GM23338 (cell line): ENCODE data around the gene CA4. TPM values are rescaled to one million over a fixed set of nuclear protein-coding genes. Genes with fewer than 3 reads are reported as not detected.

Experiments
- ATAC-seq: fragments of 200-7000 bp; cut with Tn5 transposase; 3 replicates; pipeline ENCODE4 v1.9.1; 2020
- DNase-seq: peaks from one replicate; pipeline ENCODE4 v3.0.0-alpha.2; 2015; ENCODE audit warnings: low spot score
- H2AFZ ChIP-seq: fragments of 200-600 bp; sonication (generic); 2 replicates; pipeline ENCODE4 v1.8.0; 2016; ENCODE audit warnings: antibody characterized with exemption, mild to moderate bottlenecking, moderate library complexity
- H3F3A ChIP-seq: fragments of 200-600 bp; sonication (generic); replicated peaks from 2 replicates; pipeline ENCODE4 v1.8.0; 2017; ENCODE audit warnings: antibody characterized with exemption, mixed run types, low read depth
- H3K27ac ChIP-seq: fragments of 200-600 bp; sonication (generic); 2 replicates; pipeline ENCODE4 v1.6.1; 2016; ENCODE audit warnings: low read depth
- H3K27me3 ChIP-seq: fragments of 200-600 bp; sonication (generic); 2 replicates; pipeline ENCODE4 v1.8.0; 2016; ENCODE audit warnings: mild to moderate bottlenecking, mixed run types, moderate library complexity; ENCODE audit not compliant: insufficient read depth
- H3K36me3 ChIP-seq: fragments of 200-600 bp; sonication (generic); 2 replicates; pipeline ENCODE4 v1.8.0; 2016; ENCODE audit warnings: mild to moderate bottlenecking; ENCODE audit not compliant: insufficient read depth
- H3K4me1 ChIP-seq: fragments of 200-600 bp; sonication (generic); 2 replicates; pipeline ENCODE4 v1.8.0; 2016; ENCODE audit warnings: mild to moderate bottlenecking, moderate library complexity; ENCODE audit not compliant: insufficient read depth
- H3K4me2 ChIP-seq: fragments of 200-600 bp; sonication (generic); 2 replicates; pipeline ENCODE4 v1.7.1; 2017; ENCODE audit warnings: mixed run types
- H3K4me3 ChIP-seq: fragments of 200-600 bp; sonication (generic); 2 replicates; pipeline ENCODE4 v1.6.1; 2016; ENCODE audit warnings: mixed run types
- H3K79me2 ChIP-seq: fragments of 200-600 bp; sonication (generic); replicated peaks from 2 replicates; pipeline ENCODE4 v1.8.0; 2017; ENCODE audit warnings: mild to moderate bottlenecking; ENCODE audit not compliant: insufficient read depth
- H3K9me2 ChIP-seq: fragments of 200-600 bp; sonication (generic); 2 replicates; pipeline ENCODE4 v1.8.0; 2017; ENCODE audit not compliant: insufficient read depth
- H4K20me1 ChIP-seq: fragments of 200-600 bp; sonication (generic); replicated peaks from 2 replicates; pipeline ENCODE4 v1.8.0; 2017; ENCODE audit warnings: mild to moderate bottlenecking; ENCODE audit not compliant: insufficient read depth
- H3K27ac Mint-ChIP-seq: 2 replicates; pipeline ENCODE4 v1.8.0; 2020; ENCODE audit warnings: inconsistent platforms, mild to moderate bottlenecking, moderate library complexity, mixed read lengths
- H3K27me3 Mint-ChIP-seq: 3 replicates; pipeline ENCODE4 v1.8.0; 2022; ENCODE audit warnings: low read depth, mild to moderate bottlenecking, moderate library complexity, mixed read lengths, inconsistent platforms; ENCODE audit not compliant: insufficient read depth, poor library complexity
- H3K36me3 Mint-ChIP-seq: 3 replicates; pipeline ENCODE4 v1.8.0; 2021; ENCODE audit warnings: low read depth, mild to moderate bottlenecking, inconsistent platforms, moderate library complexity, mixed read lengths
- H3K4me1 Mint-ChIP-seq: 3 replicates; pipeline ENCODE4 v1.8.0; 2020; ENCODE audit warnings: mild to moderate bottlenecking, inconsistent platforms, mixed read lengths
- H3K4me3 Mint-ChIP-seq: 3 replicates; pipeline ENCODE4 v1.8.0; 2021; ENCODE audit warnings: moderate library complexity, mild to moderate bottlenecking, inconsistent platforms, mixed read lengths
- H3K9me3 Mint-ChIP-seq: 3 replicates; pipeline ENCODE4 v1.8.0; 2020; ENCODE audit warnings: moderate library complexity, mild to moderate bottlenecking, inconsistent platforms, mixed read lengths
- CREB1 ChIP-seq: fragments of 250-450 bp; sonication (Bioruptor Pico); IDR thresholded peaks from 2 replicates; pipeline ENCODE4 v1.5.0; 2020; ENCODE audit warnings: low read depth, mild to moderate bottlenecking, moderate library complexity
- EZH2 ChIP-seq: fragments of 200-600 bp; sonication (generic); IDR thresholded peaks from one replicate; pipeline ENCODE4 v1.8.0; 2017; ENCODE audit warnings: antibody characterized with exemption, mild to moderate bottlenecking, low read depth; ENCODE audit not compliant: unreplicated experiment
- EZH2phosphoT487 ChIP-seq: fragments of 200-600 bp; sonication (generic); IDR thresholded peaks from one replicate; pipeline ENCODE4 v1.8.1; 2018; ENCODE audit warnings: antibody characterized with exemption; ENCODE audit not compliant: unreplicated experiment
- JUNB ChIP-seq: IDR thresholded peaks from one replicate; pipeline ENCODE4 v1.6.1; 2016; ENCODE audit warnings: antibody characterized with exemption; ENCODE audit not compliant: unreplicated experiment
- NANOG ChIP-seq: IDR thresholded peaks from 2 replicates; pipeline ENCODE4 v1.6.1; 2016; ENCODE audit warnings: antibody characterized with exemption, borderline replicate concordance
- STAT1 ChIP-seq: IDR thresholded peaks from one replicate; pipeline ENCODE4 v1.6.1; 2016; ENCODE audit warnings: antibody characterized with exemption; ENCODE audit not compliant: unreplicated experiment
- ZNF114 ChIP-seq: fragments of 250-450 bp; sonication (Bioruptor Pico); IDR thresholded peaks from 2 replicates; pipeline ENCODE4 v1.5.0; 2020; ENCODE audit warnings: mild to moderate bottlenecking, moderate library complexity
- polyA plus RNA-seq: library from polyadenylated mRNA; unstranded; fragments of >200 nt; fragmentation: Nextera tagmentation; extraction: Ambion mirVana; gene quantifications from 2 replicates; pipeline ENCODE4 v1.2.1, GENCODE V29; 2016
- total RNA-seq: library from RNA; depleted of rRNA; stranded (reverse); fragments of >200 nt; shearing (Covaris generic); gene quantifications from 2 replicates; pipeline ENCODE4 v1.2.3, GENCODE V29; 2014
- TF ChIP-seq, protein P1 (sequence below), 2 experiments: fragments of 200-600 bp in 1 of 2; sonication (generic) in 1 of 2; conservative IDR thresholded peaks; 2 replicates each; pipeline versions ENCODE4 v1.5.1 to v1.6.1; 2016 to 2017; ENCODE audit warnings: antibody characterized with exemption in 2 of 2, low read depth in 2 of 2, mild to moderate bottlenecking in 2 of 2, moderate library complexity in 1 of 2
- TF ChIP-seq, protein P2 (sequence below): IDR thresholded peaks from one replicate; pipeline ENCODE4 v1.6.1; 2018; ENCODE audit warnings: antibody characterized with exemption; ENCODE audit not compliant: unreplicated experiment
- TF ChIP-seq, protein P3 (sequence below): IDR thresholded peaks from 2 replicates; pipeline ENCODE4 v1.6.1; 2016; ENCODE audit warnings: antibody characterized with exemption
- TF ChIP-seq, protein P4 (sequence below): fragments of 250-450 bp; sonication (Bioruptor Pico); IDR thresholded peaks from 2 replicates; pipeline ENCODE4 v1.5.0; 2020; ENCODE audit warnings: mild to moderate bottlenecking, moderate library complexity

The CA4 gene
- total and polyA plus RNA-seq, 2 experiments from 2014 or later = 7.6 to 8.2 TPM

DNA sequence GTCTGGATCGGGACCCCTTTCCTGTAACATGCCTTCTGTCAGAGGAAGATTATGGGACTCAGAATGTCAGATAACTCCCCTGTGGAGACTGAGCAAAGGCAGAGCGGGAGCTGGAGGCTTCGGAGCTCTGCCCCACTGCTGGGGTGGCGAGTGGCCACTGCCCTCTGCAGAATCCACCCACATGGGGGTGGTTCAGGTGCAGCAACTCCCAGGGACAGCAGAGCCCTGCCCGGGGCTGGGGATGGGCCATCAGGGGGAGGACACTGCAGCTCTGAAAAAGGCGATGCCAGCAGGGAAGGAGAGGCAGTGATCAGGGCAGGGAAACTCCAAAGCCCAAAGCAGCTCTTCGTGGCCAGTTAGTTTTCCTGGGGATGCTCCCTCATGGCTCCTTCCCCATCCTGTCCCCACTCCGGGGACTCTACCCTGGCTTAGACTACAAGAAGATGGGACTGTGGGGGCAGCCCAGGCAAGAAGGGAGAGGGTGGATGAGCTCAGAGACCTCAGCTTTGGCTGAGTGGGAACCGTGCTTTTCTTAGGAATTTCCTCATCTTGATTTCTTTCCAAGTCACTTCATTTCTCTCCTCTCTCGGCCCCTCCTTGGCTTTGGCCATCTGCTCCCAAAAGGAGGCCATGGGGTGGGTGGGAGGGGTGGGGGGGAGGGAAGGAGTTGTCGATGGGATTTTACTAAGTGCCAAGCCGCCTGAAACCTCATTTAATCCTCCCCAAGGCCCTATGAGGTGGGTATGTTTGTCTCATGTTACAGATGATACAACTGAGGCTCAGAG, 4.0 kb downstream of the CA4 start:
- DNase-seq (peak; percentile 2), ATAC-seq (no peak)
- H2AFZ ChIP-seq = no peak overlapping the region
- Mint-ChIP-seq H3K36me3 (no peaks in the 10 kb centered on the region), H3K27ac (no peak overlapping the region), H3K27me3 (peaks cover 39% of the 10 kb centered on the region), H3K9me3 (no peaks in the 10 kb centered on the region), H3K4me3 (no peak overlapping the region; the same call in 2 of the 3 replicates), H3K4me1 (peaks cover 44% of the 10 kb centered on the region)
- H4K20me1 ChIP-seq = no peaks in the 10 kb centered on the region
- H3K79me2 ChIP-seq = no peaks in the 10 kb centered on the region
- no peak overlapping the region for H3K27ac ChIP-seq
- H3K4me2 ChIP-seq = no peak overlapping the region
- H3K9me2 ChIP-seq = no peaks in the 10 kb centered on the region
- peaks cover 31% of the 10 kb centered on the region for H3K27me3 ChIP-seq
- no peaks in the 10 kb centered on the region for H3K36me3 ChIP-seq
- no peak overlapping the region for H3K4me3 ChIP-seq
- TF ChIP-seq, protein P1, sequence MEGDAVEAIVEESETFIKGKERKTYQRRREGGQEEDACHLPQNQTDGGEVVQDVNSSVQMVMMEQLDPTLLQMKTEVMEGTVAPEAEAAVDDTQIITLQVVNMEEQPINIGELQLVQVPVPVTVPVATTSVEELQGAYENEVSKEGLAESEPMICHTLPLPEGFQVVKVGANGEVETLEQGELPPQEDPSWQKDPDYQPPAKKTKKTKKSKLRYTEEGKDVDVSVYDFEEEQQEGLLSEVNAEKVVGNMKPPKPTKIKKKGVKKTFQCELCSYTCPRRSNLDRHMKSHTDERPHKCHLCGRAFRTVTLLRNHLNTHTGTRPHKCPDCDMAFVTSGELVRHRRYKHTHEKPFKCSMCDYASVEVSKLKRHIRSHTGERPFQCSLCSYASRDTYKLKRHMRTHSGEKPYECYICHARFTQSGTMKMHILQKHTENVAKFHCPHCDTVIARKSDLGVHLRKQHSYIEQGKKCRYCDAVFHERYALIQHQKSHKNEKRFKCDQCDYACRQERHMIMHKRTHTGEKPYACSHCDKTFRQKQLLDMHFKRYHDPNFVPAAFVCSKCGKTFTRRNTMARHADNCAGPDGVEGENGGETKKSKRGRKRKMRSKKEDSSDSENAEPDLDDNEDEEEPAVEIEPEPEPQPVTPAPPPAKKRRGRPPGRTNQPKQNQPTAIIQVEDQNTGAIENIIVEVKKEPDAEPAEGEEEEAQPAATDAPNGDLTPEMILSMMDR (conservative IDR thresholded peaks at IDR 0.05; ENCODE audit: low read depth in 2 of 2) = no peak
- TF ChIP-seq EZH2 (no peak), CREB1 (CRISPR knock-in tag) (no peak), ZNF114 (CRISPR knock-in tag) (no peak), NANOG (no peak), EZH2phosphoT487 (no peak), JUNB (no peak), STAT1 (no peak)
- TF ChIP-seq, protein P2, sequence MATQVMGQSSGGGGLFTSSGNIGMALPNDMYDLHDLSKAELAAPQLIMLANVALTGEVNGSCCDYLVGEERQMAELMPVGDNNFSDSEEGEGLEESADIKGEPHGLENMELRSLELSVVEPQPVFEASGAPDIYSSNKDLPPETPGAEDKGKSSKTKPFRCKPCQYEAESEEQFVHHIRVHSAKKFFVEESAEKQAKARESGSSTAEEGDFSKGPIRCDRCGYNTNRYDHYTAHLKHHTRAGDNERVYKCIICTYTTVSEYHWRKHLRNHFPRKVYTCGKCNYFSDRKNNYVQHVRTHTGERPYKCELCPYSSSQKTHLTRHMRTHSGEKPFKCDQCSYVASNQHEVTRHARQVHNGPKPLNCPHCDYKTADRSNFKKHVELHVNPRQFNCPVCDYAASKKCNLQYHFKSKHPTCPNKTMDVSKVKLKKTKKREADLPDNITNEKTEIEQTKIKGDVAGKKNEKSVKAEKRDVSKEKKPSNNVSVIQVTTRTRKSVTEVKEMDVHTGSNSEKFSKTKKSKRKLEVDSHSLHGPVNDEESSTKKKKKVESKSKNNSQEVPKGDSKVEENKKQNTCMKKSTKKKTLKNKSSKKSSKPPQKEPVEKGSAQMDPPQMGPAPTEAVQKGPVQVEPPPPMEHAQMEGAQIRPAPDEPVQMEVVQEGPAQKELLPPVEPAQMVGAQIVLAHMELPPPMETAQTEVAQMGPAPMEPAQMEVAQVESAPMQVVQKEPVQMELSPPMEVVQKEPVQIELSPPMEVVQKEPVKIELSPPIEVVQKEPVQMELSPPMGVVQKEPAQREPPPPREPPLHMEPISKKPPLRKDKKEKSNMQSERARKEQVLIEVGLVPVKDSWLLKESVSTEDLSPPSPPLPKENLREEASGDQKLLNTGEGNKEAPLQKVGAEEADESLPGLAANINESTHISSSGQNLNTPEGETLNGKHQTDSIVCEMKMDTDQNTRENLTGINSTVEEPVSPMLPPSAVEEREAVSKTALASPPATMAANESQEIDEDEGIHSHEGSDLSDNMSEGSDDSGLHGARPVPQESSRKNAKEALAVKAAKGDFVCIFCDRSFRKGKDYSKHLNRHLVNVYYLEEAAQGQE = no peak
- TF ChIP-seq, protein P3, sequence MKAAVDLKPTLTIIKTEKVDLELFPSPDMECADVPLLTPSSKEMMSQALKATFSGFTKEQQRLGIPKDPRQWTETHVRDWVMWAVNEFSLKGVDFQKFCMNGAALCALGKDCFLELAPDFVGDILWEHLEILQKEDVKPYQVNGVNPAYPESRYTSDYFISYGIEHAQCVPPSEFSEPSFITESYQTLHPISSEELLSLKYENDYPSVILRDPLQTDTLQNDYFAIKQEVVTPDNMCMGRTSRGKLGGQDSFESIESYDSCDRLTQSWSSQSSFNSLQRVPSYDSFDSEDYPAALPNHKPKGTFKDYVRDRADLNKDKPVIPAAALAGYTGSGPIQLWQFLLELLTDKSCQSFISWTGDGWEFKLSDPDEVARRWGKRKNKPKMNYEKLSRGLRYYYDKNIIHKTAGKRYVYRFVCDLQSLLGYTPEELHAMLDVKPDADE = no peak
- TF ChIP-seq, protein P4, sequence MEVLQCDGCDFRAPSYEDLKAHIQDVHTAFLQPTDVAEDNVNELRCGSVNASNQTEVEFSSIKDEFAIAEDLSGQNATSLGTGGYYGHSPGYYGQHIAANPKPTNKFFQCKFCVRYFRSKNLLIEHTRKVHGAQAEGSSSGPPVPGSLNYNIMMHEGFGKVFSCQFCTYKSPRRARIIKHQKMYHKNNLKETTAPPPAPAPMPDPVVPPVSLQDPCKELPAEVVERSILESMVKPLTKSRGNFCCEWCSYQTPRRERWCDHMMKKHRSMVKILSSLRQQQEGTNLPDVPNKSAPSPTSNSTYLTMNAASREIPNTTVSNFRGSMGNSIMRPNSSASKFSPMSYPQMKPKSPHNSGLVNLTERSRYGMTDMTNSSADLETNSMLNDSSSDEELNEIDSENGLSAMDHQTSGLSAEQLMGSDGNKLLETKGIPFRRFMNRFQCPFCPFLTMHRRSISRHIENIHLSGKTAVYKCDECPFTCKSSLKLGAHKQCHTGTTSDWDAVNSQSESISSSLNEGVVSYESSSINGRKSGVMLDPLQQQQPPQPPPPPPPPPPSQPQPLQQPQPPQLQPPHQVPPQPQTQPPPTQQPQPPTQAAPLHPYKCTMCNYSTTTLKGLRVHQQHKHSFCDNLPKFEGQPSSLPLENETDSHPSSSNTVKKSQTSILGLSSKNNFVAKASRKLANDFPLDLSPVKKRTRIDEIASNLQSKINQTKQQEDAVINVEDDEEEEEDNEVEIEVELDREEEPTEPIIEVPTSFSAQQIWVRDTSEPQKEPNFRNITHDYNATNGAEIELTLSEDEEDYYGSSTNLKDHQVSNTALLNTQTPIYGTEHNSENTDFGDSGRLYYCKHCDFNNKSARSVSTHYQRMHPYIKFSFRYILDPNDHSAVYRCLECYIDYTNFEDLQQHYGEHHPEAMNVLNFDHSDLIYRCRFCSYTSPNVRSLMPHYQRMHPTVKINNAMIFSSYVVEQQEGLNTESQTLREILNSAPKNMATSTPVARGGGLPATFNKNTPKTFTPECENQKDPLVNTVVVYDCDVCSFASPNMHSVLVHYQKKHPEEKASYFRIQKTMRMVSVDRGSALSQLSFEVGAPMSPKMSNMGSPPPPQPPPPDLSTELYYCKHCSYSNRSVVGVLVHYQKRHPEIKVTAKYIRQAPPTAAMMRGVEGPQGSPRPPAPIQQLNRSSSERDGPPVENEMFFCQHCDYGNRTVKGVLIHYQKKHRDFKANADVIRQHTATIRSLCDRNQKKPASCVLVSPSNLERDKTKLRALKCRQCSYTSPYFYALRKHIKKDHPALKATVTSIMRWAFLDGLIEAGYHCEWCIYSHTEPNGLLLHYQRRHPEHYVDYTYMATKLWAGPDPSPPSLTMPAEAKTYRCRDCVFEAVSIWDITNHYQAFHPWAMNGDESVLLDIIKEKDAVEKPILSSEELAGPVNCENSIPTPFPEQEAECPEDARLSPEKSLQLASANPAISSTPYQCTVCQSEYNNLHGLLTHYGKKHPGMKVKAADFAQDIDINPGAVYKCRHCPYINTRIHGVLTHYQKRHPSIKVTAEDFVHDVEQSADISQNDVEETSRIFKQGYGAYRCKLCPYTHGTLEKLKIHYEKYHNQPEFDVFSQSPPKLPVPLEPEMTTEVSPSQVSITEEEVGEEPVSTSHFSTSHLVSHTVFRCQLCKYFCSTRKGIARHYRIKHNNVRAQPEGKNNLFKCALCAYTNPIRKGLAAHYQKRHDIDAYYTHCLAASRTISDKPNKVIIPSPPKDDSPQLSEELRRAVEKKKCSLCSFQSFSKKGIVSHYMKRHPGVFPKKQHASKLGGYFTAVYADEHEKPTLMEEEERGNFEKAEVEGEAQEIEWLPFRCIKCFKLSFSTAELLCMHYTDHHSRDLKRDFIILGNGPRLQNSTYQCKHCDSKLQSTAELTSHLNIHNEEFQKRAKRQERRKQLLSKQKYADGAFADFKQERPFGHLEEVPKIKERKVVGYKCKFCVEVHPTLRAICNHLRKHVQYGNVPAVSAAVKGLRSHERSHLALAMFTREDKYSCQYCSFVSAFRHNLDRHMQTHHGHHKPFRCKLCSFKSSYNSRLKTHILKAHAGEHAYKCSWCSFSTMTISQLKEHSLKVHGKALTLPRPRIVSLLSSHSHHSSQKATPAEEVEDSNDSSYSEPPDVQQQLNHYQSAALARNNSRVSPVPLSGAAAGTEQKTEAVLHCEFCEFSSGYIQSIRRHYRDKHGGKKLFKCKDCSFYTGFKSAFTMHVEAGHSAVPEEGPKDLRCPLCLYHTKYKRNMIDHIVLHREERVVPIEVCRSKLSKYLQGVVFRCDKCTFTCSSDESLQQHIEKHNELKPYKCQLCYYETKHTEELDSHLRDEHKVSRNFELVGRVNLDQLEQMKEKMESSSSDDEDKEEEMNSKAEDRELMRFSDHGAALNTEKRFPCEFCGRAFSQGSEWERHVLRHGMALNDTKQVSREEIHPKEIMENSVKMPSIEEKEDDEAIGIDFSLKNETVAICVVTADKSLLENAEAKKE = no peak
- H3K4me1 ChIP-seq = peaks cover 37% of the 10 kb centered on the region
- H3F3A ChIP-seq = peaks cover 8% of the 10 kb centered on the region
